Brain microvascular endothelial cell (primary cell): Measurements from ENCODE around the gene LGALSL.

Source experiments
- DNase-seq: peaks from one replicate; pipeline ENCODE4 v3.0.0-alpha.2; 2020
- H3K27ac ChIP-seq: fragments of 250-450 bp; sonication (Bioruptor Pico); 2 replicates; pipeline ENCODE4 v1.5.1; 2020; ENCODE audit warnings: mild to moderate bottlenecking, moderate library complexity
- H3K27me3 ChIP-seq: fragments of 250-450 bp; sonication (Bioruptor Pico); replicated peaks from 2 replicates; pipeline ENCODE4 v1.5.1; 2020; ENCODE audit warnings: mild to moderate bottlenecking
- H3K36me3 ChIP-seq: fragments of 250-450 bp; sonication (Bioruptor Pico); replicated peaks from 2 replicates; pipeline ENCODE4 v1.5.1; 2020; ENCODE audit warnings: mild to moderate bottlenecking
- H3K4me3 ChIP-seq: 2 replicates; pipeline ENCODE4 v1.5.1; 2011; ENCODE audit warnings: low read depth, mild to moderate bottlenecking, control low read depth, low read length, moderate library complexity
- CTCF ChIP-seq: IDR thresholded peaks from 2 replicates; pipeline ENCODE4 v1.5.1; 2011; ENCODE audit warnings: low read depth, mild to moderate bottlenecking, moderate library complexity, low read length, control low read depth, inconsistent platforms; ENCODE audit errors: missing control alignments
- in situ Hi-C: cut with HindIII; loops from 2 replicates; pipeline ENCODE4 v1.10.0; 2017; ENCODE audit warnings: low sequenced_read_pairs, low pct_ligation_motif_present

Gene LGALSL

GRCh38 chr2:64410671-64411070 lies 43.3 kb upstream of the LGALSL start:
- DNase-seq: no peak
- H3K27ac ChIP-seq: no peak overlapping the region
- in situ Hi-C loops: no loop called here
- peaks cover 17% of the 10 kb centered on the region for H3K27me3 ChIP-seq
- H3K4me3 ChIP-seq: no peak overlapping the region
- TF ChIP-seq CTCF: no peak
- H3K36me3 ChIP-seq: no peaks in the 10 kb centered on the region

- TF ChIP-seq CTCF: no peak
- Histone ChIP-seq H3K27me3 (peaks cover 17% of the 10 kb centered on the region), H3K36me3 (no peaks in the 10 kb centered on the region), H3K27ac (no peak overlapping the region), H3K4me3 (no peak overlapping the region)
- in situ Hi-C loops: no loop called here
- DNase-seq: no peak
These were observed 41.3 kb upstream of the LGALSL start for GRCh38 chr2:64412671-64413070.

- H3K4me3 ChIP-seq: no peak overlapping the region
- in situ Hi-C loops: no loop called here
- peaks cover 15% of the 10 kb centered on the region for H3K27me3 ChIP-seq
- no peaks in the 10 kb centered on the region for H3K36me3 ChIP-seq
- no peak for DNase-seq
- TF ChIP-seq CTCF: no peak
- H3K27ac ChIP-seq: no peak overlapping the region
These were observed 39.1 kb upstream of the LGALSL start for GRCh38 chr2:64414736-64415435.

- no peak for DNase-seq
- Histone ChIP-seq H3K27me3 (peaks cover 1% of the 10 kb centered on the region), H3K27ac (no peak overlapping the region), H3K36me3 (no peaks in the 10 kb centered on the region), H3K4me3 (no peak overlapping the region)
- no peak for TF ChIP-seq CTCF
- in situ Hi-C loops: no loop called here
These were observed 36.3 kb upstream of the LGALSL start for GRCh38 chr2:64417624-64418023.

GRCh38 chr2:64419596-64420165 lies 34.3 kb upstream of the LGALSL start:
- no peaks in the 10 kb centered on the region for H3K27me3 ChIP-seq
- H3K27ac ChIP-seq: no peak overlapping the region
- in situ Hi-C loops: no loop called here

More at GRCh38 chr2:64419596-64420165, 34.3 kb upstream of the LGALSL start:
- DNase-seq: no peak
- Histone ChIP-seq H3K36me3 (no peaks in the 10 kb centered on the region), H3K4me3 (no peak overlapping the region)
- no peak for TF ChIP-seq CTCF
